Measurements from ENCODE around the gene PHF3.

GRCh38 chr6:63674635-63675034 lies 39.0 kb downstream of the PHF3 start:
- TF ChIP-seq CTCF (IDR thresholded peaks at IDR 0.05) (no peak), TCF7L2 (IDR thresholded peaks at IDR 0.05; ENCODE audit: low read depth, low read length) (no peak), POLR2AphosphoS5 (IDR thresholded peaks at IDR 0.05; ENCODE audit: low read depth, low read length) (no peak)
